ENCODE measurements around the gene RPP30. TPM values are rescaled to one million over a fixed set of nuclear protein-coding genes. Genes with fewer than 3 reads are reported as not detected.

Gene RPP30
- total RNA-seq, 2 experiments from 2014 or later, result 55.8 to 56.8 TPM

GRCh38 chr10:90858461-90858968 lies 13.3 kb upstream of the RPP30 start:
- POLR2A ChIA-PET, result no interaction called here
- no peak for DNase-seq
- TF ChIP-seq, protein P1, sequence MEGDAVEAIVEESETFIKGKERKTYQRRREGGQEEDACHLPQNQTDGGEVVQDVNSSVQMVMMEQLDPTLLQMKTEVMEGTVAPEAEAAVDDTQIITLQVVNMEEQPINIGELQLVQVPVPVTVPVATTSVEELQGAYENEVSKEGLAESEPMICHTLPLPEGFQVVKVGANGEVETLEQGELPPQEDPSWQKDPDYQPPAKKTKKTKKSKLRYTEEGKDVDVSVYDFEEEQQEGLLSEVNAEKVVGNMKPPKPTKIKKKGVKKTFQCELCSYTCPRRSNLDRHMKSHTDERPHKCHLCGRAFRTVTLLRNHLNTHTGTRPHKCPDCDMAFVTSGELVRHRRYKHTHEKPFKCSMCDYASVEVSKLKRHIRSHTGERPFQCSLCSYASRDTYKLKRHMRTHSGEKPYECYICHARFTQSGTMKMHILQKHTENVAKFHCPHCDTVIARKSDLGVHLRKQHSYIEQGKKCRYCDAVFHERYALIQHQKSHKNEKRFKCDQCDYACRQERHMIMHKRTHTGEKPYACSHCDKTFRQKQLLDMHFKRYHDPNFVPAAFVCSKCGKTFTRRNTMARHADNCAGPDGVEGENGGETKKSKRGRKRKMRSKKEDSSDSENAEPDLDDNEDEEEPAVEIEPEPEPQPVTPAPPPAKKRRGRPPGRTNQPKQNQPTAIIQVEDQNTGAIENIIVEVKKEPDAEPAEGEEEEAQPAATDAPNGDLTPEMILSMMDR (IDR thresholded peaks at IDR 0.05), result no peak
- Mint-ChIP-seq H3K9me3 (no peaks in the 10 kb centered on the region), H3K36me3 (ENCODE audit: low read depth) (no peaks in the 10 kb centered on the region), H3K27me3 (peaks cover 60% of the 10 kb centered on the region), H3K4me1 (ENCODE audit: low read depth) (peaks cover 13% of the 10 kb centered on the region), H3K27ac (no peak overlapping the region), H3K4me3 (peak overlapping the region; percentile 74)
- CTCF ChIA-PET, result interaction anchor here (0.6 to 1.4 kb wide), 3 partner anchors 7 to 13 kb away, joined by 4 to 6 read pairs (median 4); partner anchors contain the start of gene RPP30
- no peak for ATAC-seq
- intact Hi-C loops (cut with micrococcal nuclease), result loop anchor here (5.0 kb wide), 1 partner anchor 106 kb away; no protein-coding TSS in a partner anchor

GRCh38 chr10:90859321-90859751 lies 12.4 kb upstream of the RPP30 start:
- no peak for DNase-seq
- CTCF ChIA-PET, result no interaction called here
- Mint-ChIP-seq H3K36me3 (ENCODE audit: low read depth) (no peaks in the 10 kb centered on the region), H3K9me3 (no peaks in the 10 kb centered on the region), H3K27ac (no peak overlapping the region), H3K27me3 (peaks cover 59% of the 10 kb centered on the region), H3K4me1 (ENCODE audit: low read depth) (peaks cover 13% of the 10 kb centered on the region), H3K4me3 (no peak overlapping the region)
- TF ChIP-seq, protein P1 (IDR thresholded peaks at IDR 0.05), result no peak
- intact Hi-C loops (cut with micrococcal nuclease), result loop anchor here (5.0 kb wide), 1 partner anchor 107 kb away; no protein-coding TSS in a partner anchor
- peak; percentile 44 for ATAC-seq
- POLR2A ChIA-PET, result no interaction called here

GRCh38 chr10:90860790-90861189 lies 11.0 kb upstream of the RPP30 start:
- ChIA-PET POLR2A (no interaction called here), CTCF (interaction anchor here (5.6 kb wide), 1 partner anchor 110 kb away, joined by 56 read pairs; no protein-coding TSS in a partner anchor)
- no peaks in the 10 kb centered on the region for H3K36me3 Mint-ChIP-seq (ENCODE audit: low read depth)
- TF ChIP-seq, protein P1 (IDR thresholded peaks at IDR 0.05), result no peak
- no peak overlapping the region for H3K27ac Mint-ChIP-seq
- no peaks in the 10 kb centered on the region for H3K9me3 Mint-ChIP-seq
- DNase-seq (no peak), ATAC-seq (no peak)
- intact Hi-C loops (cut with micrococcal nuclease), result loop anchor here (5.0 kb wide), 1 partner anchor 1068 kb away; no protein-coding TSS in a partner anchor
- peaks cover 13% of the 10 kb centered on the region for H3K4me1 Mint-ChIP-seq (ENCODE audit: low read depth)
- H3K27me3 Mint-ChIP-seq, result peaks cover 56% of the 10 kb centered on the region
- no peak overlapping the region for H3K4me3 Mint-ChIP-seq

DNA sequence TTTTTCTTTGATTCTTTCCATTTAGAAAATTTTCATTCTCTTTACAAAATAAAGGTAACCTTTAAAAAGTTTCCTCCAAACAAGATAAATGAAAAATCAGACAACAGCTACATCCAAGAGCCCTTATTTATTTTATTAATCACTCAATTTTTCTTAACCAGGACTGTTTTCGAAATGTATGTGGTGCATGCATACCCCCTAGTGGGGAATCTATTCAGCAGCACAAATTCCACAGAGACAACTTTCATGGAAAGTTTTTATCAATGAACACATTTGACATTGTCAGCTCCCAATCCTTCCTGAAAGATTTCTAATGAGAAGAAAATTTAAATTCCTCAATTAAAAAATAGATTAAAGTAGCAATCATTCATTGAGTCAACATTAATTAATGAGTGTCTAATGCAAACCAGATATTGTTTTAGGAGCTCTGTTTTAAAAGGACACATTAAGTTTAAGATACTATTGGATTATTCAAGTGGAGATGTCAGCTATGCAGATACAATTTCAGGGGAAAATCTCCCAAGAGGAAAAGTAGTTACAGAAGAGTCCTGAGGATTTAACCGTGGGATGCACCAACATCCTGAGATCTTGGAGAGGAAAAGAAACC lies 8.8 kb upstream of the RPP30 start:
- Mint-ChIP-seq H3K9me3 (no peaks in the 10 kb centered on the region), H3K4me3 (no peak overlapping the region), H3K4me1 (ENCODE audit: low read depth) (peaks cover 9% of the 10 kb centered on the region), H3K36me3 (ENCODE audit: low read depth) (no peaks in the 10 kb centered on the region), H3K27me3 (peaks cover 50% of the 10 kb centered on the region), H3K27ac (no peak overlapping the region)
- DNase-seq, result no peak
- ATAC-seq, result no peak
- ChIA-PET POLR2A (no interaction called here), CTCF (interaction anchor here (0.9 to 5.6 kb wide), 11 partner anchors 9 to 387 kb away, joined by 3 to 56 read pairs (median 3); partner anchors contain the start of gene RPP30)
- TF ChIP-seq, protein P1 (IDR thresholded peaks at IDR 0.05), result peak; percentile 73
- intact Hi-C loops (cut with micrococcal nuclease), result loop anchor here (5.0 kb wide), 1 partner anchor 1071 kb away; no protein-coding TSS in a partner anchor

DNA sequence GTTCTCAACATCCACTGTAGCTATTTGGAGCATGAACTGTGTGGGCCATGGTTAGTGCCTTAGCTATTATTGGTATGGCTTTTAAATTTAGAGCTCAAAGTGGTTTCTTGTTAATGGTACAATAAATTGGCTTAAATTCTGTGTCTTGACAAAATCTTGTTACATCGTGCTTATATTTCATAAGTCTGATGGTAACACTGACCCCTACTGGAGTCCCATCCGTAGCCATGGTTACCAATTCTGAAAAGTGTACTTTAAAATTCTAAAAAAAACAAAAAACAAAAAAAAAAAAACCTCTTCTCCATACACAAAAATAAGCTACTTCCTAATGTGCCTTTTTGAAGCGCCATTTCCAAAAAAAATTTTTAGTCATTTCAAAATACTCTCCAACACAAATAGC lies 6.4 kb upstream of the RPP30 start:
- POLR2A ChIA-PET, result no interaction called here
- TF ChIP-seq, protein P1 (IDR thresholded peaks at IDR 0.05), result peak; percentile 19
- Mint-ChIP-seq H3K4me3 (no peak overlapping the region), H3K36me3 (ENCODE audit: low read depth) (no peaks in the 10 kb centered on the region), H3K27ac (no peak overlapping the region), H3K4me1 (ENCODE audit: low read depth) (no peaks in the 10 kb centered on the region), H3K27me3 (peaks cover 48% of the 10 kb centered on the region), H3K9me3 (peaks cover 4% of the 10 kb centered on the region)
- no peak for DNase-seq
- intact Hi-C loops (cut with micrococcal nuclease), result no loop called here
- ATAC-seq, result no peak
- CTCF ChIA-PET, result interaction anchor here (0.9 to 5.6 kb wide), 6 partner anchors 7 to 141 kb away, joined by 3 to 56 read pairs (median 4); partner anchors contain the start of gene HTR7

All from activated CD8-positive, alpha-beta T cell treated with anti-CD3 and anti-CD28 coated beads for 36 hours (primary cell).